Endothelial cell (in vitro differentiated cells): ENCODE measurements around the gene MED16. TPM values are rescaled to one million over a fixed set of nuclear protein-coding genes. Genes with fewer than 3 reads are reported as not detected.
A peak's percentile ranks its signal among the peaks of the same experiment; 100 is the strongest.

Source experiments
- DNase-seq: peaks from one replicate; pipeline ENCODE4 v3.0.0; 2021; ENCODE audit warnings: low spot score
- H3K27ac Mint-ChIP-seq: one replicate; pipeline ENCODE4 v1.8.0; 2021; ENCODE audit warnings: mixed read lengths, inconsistent platforms; ENCODE audit not compliant: unreplicated experiment
- H3K27me3 Mint-ChIP-seq: one replicate; pipeline ENCODE4 v1.8.0; 2021; ENCODE audit warnings: mild to moderate bottlenecking, moderate library complexity, mixed read lengths, inconsistent platforms; ENCODE audit not compliant: unreplicated experiment
- H3K36me3 Mint-ChIP-seq: one replicate; pipeline ENCODE4 v1.8.0; 2021; ENCODE audit warnings: mild to moderate bottlenecking, low read depth, mixed read lengths, inconsistent platforms; ENCODE audit not compliant: unreplicated experiment
- H3K4me1 Mint-ChIP-seq: one replicate; pipeline ENCODE4 v1.8.0; 2021; ENCODE audit warnings: mild to moderate bottlenecking, mixed read lengths, inconsistent platforms; ENCODE audit not compliant: unreplicated experiment
- H3K4me3 Mint-ChIP-seq: one replicate; pipeline ENCODE4 v1.8.0; 2021; ENCODE audit warnings: mild to moderate bottlenecking, mixed read lengths, inconsistent platforms; ENCODE audit not compliant: unreplicated experiment
- H3K9me3 Mint-ChIP-seq: one replicate; pipeline ENCODE4 v1.8.0; 2021; ENCODE audit warnings: mixed read lengths, inconsistent platforms; ENCODE audit not compliant: unreplicated experiment
- total RNA-seq: library from RNA; stranded (reverse); fragmentation: NEBNext Ultra II Directional; extraction: Animal tissue kit (Norgen Biotek cat#: 25700); gene quantifications from one replicate; pipeline ENCODE4 v1.2.1, GENCODE V29; 2021; ENCODE audit not compliant: unreplicated experiment
- TF ChIP-seq, protein P1 (sequence below): fragments of 200-600 bp; sonication (generic); IDR thresholded peaks from one replicate; pipeline ENCODE4 v1.5.0; 2021; ENCODE audit warnings: antibody characterized with exemption; ENCODE audit not compliant: unreplicated experiment

MED16 gene
- total RNA-seq, 1 donor from 2014 or later, result 66.5 TPM

DNA sequence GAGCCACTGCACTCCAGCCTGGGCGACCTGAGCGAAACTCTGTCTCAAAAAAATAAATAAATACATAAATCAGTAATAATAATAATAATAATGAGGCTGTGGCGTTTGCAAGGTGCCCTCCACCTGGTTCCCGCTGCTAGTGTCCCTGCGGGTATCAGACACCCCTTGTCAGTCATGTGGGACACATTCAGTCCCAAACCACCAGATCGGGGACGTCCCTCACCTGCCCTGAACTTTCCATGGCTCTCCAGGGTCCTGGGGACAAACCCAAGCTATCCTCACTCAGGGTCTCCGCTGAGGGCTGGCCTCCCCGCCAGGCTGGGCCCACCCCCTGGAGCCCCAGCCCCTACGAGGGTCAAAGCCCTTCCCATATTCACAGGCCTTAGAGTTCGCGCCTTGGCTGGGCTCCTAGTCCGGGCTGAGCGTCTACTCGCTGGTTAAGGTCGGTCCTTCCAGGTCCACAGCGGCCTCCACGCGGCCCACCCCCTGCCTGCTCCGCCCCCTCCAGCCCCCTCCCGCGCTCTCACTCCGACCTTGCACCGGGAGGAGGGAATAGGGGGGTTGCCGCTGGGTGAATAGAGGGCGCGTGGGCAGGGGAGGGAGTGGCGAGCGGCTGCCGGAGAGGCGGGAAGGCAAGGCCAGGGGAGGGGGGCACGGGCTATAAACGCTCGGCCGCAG, 23.8 kb upstream of the MED16 start:
- no peak overlapping the region for H3K27ac Mint-ChIP-seq
- H3K4me3 Mint-ChIP-seq, result no peak overlapping the region
- peaks cover 6% of the 10 kb centered on the region for H3K36me3 Mint-ChIP-seq
- no peaks in the 10 kb centered on the region for H3K9me3 Mint-ChIP-seq
- H3K4me1 Mint-ChIP-seq, result peaks cover 2% of the 10 kb centered on the region
- DNase-seq, result no peak
- H3K27me3 Mint-ChIP-seq, result peaks cover 5% of the 10 kb centered on the region
- TF ChIP-seq, protein P1, sequence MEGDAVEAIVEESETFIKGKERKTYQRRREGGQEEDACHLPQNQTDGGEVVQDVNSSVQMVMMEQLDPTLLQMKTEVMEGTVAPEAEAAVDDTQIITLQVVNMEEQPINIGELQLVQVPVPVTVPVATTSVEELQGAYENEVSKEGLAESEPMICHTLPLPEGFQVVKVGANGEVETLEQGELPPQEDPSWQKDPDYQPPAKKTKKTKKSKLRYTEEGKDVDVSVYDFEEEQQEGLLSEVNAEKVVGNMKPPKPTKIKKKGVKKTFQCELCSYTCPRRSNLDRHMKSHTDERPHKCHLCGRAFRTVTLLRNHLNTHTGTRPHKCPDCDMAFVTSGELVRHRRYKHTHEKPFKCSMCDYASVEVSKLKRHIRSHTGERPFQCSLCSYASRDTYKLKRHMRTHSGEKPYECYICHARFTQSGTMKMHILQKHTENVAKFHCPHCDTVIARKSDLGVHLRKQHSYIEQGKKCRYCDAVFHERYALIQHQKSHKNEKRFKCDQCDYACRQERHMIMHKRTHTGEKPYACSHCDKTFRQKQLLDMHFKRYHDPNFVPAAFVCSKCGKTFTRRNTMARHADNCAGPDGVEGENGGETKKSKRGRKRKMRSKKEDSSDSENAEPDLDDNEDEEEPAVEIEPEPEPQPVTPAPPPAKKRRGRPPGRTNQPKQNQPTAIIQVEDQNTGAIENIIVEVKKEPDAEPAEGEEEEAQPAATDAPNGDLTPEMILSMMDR, result no peak

DNA sequence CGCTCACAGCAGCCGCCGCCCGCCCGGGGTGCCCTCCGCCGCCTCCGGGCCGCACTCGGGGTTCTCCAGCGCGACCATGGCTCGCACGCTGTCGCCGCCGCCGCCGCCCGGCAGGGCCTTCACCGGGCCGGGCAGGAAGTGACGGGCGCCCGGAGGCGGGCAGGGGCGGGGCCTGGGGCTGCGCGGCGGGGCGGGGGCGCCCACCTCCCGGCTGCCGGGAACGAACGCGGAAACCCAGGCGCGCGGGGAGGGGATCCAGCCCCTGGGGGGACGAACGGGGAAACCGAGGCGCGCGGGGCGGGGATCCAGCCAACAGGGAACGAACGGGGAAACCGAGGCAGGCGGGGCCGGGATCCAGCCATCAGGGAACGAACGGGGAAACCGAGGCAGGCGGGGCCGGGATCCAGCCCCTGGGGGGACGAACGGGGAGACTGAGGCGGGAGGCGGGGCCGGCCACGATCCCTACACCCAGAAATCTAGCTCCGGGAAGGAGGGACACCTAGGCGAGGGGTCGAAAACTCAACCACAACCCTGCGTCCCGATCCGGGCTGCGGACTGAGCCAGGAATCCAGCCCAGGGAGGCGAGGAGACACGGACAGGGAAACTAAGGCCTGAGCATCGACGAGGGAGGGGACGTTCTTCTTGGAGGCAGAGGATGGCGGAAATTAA, 20.2 kb upstream of the MED16 start, which contains the start of gene R3HDM4:
TSS of gene R3HDM4 (minus strand) at position 140 of the 669 bp plus-strand sequence. CDS start at position 78, 62 bp downstream.
- Mint-ChIP-seq H3K9me3 (no peaks in the 10 kb centered on the region), H3K4me3 (peak within 1 kb of the TSS; percentile 91), H3K36me3 (peaks cover 3% of the 10 kb centered on the region), H3K27ac (no peak within 1 kb of the TSS), H3K4me1 (no peaks in the 10 kb centered on the region), H3K27me3 (peaks cover 5% of the 10 kb centered on the region)
- TF ChIP-seq, protein P1, result no peak
- peak; percentile 74 for DNase-seq

DNA sequence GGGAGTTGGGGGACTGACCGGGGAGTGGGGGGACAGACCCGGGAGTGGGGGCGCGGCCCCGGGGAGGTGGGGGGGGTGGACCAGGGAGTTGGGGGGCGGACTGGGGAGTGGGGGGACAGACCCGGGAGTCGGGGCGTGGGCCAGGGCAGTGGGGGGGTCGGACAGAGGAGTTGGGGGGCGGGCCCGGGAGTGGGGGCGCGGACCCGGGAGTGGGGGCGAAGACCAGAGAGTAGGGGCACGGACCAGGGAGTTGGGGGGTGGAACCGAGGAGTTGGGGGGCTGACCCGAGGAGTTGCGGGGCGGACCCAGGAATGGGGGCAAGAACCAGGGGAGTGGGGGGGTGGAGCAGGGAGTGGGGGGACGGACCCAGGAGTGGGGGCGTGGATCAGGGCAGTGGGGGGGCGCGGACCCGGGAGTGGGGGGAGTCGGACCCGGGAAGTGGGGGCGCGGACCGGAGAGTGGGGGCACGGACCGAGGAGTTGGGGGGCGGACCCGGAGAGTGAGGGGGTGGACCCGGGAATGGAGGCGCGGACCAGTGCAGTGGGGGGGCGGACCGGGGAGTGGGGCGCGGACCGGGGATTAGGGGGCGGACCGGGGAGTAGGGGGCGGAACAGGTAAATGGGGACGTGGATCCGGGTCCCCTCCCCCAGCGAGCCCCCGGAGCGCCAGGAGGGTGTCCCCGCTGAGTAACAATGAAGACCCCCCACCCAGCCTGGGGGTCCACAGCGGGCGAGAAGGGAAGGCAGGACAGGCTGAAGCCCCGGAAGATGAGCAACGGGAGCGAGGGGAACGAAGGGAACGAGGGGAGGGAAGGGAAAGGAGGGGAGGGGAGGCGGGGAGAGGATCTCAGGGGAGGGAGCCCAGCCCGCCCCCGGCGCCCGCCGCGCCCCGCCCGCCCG, 19.4 kb upstream of the MED16 start:
- no peaks in the 10 kb centered on the region for H3K9me3 Mint-ChIP-seq
- no peaks in the 10 kb centered on the region for H3K4me1 Mint-ChIP-seq
- H3K4me3 Mint-ChIP-seq, result peak overlapping the region; percentile 82
- H3K27me3 Mint-ChIP-seq, result peaks cover 5% of the 10 kb centered on the region
- TF ChIP-seq, protein P1, result no peak
- H3K36me3 Mint-ChIP-seq, result peaks cover 3% of the 10 kb centered on the region
- H3K27ac Mint-ChIP-seq, result no peak overlapping the region
- no peak for DNase-seq

DNA sequence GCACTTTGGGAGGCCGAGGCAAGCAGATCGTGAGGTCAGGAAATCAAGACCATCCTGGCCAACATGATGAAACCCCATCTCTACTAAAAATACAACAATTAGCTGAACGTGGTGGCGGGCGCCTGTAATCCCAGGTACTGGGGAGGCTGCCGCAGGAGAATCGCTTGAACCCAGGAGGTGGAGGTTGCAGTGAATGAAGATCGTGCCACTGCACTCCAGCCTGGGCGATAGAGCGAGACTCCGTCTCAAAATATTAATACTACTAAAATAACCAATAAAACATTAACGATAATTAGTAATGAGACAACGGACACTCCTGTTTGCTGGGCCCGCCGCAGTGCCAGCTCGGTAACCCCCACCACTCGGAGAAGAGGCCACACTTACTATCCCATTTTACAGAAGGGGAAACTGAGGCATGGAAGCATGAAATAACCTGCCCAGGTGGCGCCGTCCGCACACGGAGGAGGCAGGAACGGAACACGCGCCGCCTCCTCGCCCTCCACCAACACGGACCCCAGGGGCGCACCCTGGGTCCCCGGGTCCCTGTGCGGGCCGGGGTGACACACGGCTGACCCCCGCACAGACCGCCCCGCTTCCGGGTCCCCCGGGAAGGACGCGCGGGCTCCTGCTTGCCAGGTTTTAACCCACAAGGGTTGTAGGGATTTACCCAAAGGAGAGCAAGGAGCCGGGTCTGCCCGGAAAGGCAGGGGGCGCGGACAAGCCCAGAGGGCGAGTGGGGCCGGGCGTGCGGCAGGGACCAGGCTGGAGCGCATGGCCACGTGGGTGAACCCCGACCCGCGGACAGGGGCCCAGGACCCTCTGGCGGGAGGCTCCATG, 18.4 kb upstream of the MED16 start:
- TF ChIP-seq, protein P1, result no peak

More for the DNA sequence above, 18.4 kb upstream of the MED16 start:
- Mint-ChIP-seq H3K4me3 (peak overlapping the region; percentile 71), H3K4me1 (no peaks in the 10 kb centered on the region), H3K9me3 (no peaks in the 10 kb centered on the region), H3K27ac (no peak overlapping the region), H3K36me3 (peaks cover 3% of the 10 kb centered on the region), H3K27me3 (peaks cover 5% of the 10 kb centered on the region)
- no peak for DNase-seq
